ENCODE measurements around the gene KCND2.

DNA sequence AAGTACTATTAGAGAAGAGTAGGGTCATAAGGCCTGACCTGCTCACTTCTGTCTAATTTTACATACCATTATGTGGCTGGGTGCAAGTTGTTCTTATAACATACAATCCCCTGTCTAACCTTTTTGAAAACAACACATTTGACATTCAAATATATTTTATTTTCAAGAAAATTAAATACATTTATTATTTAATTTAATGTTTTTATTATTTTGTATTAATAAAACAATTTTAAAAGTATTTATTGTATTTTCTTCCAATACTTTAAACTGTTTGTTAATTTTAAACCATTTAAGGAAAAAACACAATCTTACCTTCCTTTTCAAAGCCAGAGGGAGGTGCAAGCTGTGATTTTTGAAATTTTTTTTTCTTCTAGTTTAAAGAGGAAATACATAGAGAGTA lies 232.8 kb downstream of the KCND2 start:
- TF ChIP-seq, protein P1, sequence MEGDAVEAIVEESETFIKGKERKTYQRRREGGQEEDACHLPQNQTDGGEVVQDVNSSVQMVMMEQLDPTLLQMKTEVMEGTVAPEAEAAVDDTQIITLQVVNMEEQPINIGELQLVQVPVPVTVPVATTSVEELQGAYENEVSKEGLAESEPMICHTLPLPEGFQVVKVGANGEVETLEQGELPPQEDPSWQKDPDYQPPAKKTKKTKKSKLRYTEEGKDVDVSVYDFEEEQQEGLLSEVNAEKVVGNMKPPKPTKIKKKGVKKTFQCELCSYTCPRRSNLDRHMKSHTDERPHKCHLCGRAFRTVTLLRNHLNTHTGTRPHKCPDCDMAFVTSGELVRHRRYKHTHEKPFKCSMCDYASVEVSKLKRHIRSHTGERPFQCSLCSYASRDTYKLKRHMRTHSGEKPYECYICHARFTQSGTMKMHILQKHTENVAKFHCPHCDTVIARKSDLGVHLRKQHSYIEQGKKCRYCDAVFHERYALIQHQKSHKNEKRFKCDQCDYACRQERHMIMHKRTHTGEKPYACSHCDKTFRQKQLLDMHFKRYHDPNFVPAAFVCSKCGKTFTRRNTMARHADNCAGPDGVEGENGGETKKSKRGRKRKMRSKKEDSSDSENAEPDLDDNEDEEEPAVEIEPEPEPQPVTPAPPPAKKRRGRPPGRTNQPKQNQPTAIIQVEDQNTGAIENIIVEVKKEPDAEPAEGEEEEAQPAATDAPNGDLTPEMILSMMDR (IDR thresholded peaks at IDR 0.05): no peak
- TF ChIP-seq ZSCAN20 (CRISPR knock-in tag; IDR thresholded peaks at IDR 0.05) (no peak), CBX8 (IDR thresholded peaks at IDR 0.05) (no peak), RAD21 (conservative IDR thresholded peaks at IDR 0.05 in 1 of 2, IDR thresholded peaks at IDR 0.05 in 1 of 2) (no peak), RCOR1 (IDR thresholded peaks at IDR 0.05; ENCODE audit: low read depth, low read length) (no peak), CEBPB (IDR thresholded peaks at IDR 0.05) (no peak), HOXA7 (CRISPR knock-in tag; IDR thresholded peaks at IDR 0.05) (no peak), POLR2A (IDR thresholded peaks at IDR 0.05; ENCODE audit: low read length) (no peak), EHMT2 (IDR thresholded peaks at IDR 0.05; ENCODE audit: low read depth) (no peak)
- TF ChIP-seq, protein P2, sequence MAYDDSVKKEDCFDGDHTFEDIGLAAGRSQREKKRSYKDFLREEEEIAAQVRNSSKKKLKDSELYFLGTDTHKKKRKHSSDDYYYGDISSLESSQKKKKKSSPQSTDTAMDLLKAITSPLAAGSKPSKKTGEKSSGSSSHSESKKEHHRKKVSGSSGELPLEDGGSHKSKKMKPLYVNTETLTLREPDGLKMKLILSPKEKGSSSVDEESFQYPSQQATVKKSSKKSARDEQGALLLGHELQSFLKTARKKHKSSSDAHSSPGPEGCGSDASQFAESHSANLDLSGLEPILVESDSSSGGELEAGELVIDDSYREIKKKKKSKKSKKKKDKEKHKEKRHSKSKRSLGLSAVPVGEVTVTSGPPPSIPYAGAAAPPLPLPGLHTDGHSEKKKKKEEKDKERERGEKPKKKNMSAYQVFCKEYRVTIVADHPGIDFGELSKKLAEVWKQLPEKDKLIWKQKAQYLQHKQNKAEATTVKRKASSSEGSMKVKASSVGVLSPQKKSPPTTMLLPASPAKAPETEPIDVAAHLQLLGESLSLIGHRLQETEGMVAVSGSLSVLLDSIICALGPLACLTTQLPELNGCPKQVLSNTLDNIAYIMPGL (CRISPR knock-in tag; IDR thresholded peaks at IDR 0.05; ENCODE audit: borderline replicate concordance): no peak
